Endothelial cell of umbilical vein (primary cell): ENCODE results near the gene PLEKHA3. TPM values are rescaled to one million over a fixed set of nuclear protein-coding genes. Genes with fewer than 3 reads are reported as not detected.

ENCODE experiments used
- BruUV-seq: library from RNA; stranded (reverse); fragments of 400-500 nt; replicated peaks from 2 replicates; lab custom pipeline; 2021; lab: Mats Ljungman, UMichigan
- CTCF ChIA-PET: fragments of 300-600, 350-600 bp; sonication (Branson Sonifier 250); formaldehyde crosslinking; loops from one replicate; lab custom pipeline; 2021; ENCODE audit warnings: antibody characterized with exemption, inconsistent platforms; lab: Charles Lee
- POLR2A ChIA-PET: fragments of 300-600, 350-600 bp; sonication (Branson Sonifier 250); formaldehyde crosslinking; loops from one replicate; lab custom pipeline; 2021; ENCODE audit warnings: antibody characterized with exemption, inconsistent platforms; lab: Charles Lee
- DNase-seq: peaks from one replicate; pipeline ENCODE4 v3.0.0-alpha.2; 2011; ENCODE audit warnings: low read depth, low spot score
- FAIRE-seq: peaks from 2 replicates; lab custom pipeline; 2011; peaks lifted over from hg19 to GRCh38; lab: Jason Lieb, UNC
- H2AFZ ChIP-seq: 2 replicates; pipeline ENCODE4 v1.6.0; 2012; ENCODE audit warnings: low read depth, low read length, control low read depth, inconsistent platforms
- H3K27ac ChIP-seq: 2 replicates; pipeline ENCODE4 v1.5.1; 2011; ENCODE audit warnings: low read depth, mild to moderate bottlenecking, control low read depth, low read length, moderate library complexity; ENCODE audit not compliant: insufficient read depth
- H3K27me3 ChIP-seq, 2 experiments: 2 replicates each; pipeline versions ENCODE4 v1.6.0 to v1.6.1; 2011; ENCODE audit warnings: low read length in 2 of 2, mixed read lengths in 1 of 2; ENCODE audit not compliant: control insufficient read depth in 2 of 2, insufficient read depth in 2 of 2
- H3K36me3 ChIP-seq, 2 experiments: 2 replicates in 1 of 2; 3 replicates in 1 of 2; pipeline ENCODE4 v1.5.1; 2011; ENCODE audit warnings: low read length in 2 of 2, mild to moderate bottlenecking in 1 of 2, moderate library complexity in 1 of 2; ENCODE audit not compliant: control insufficient read depth in 2 of 2, insufficient read depth in 2 of 2; ENCODE audit errors: extremely low read depth in 1 of 2
- H3K4me1 ChIP-seq: 3 replicates; pipeline ENCODE4 v1.5.1; 2011; ENCODE audit warnings: mild to moderate bottlenecking, low read length; ENCODE audit not compliant: control insufficient read depth, insufficient read depth; ENCODE audit errors: extremely low read depth
- H3K4me2 ChIP-seq: 2 replicates; pipeline ENCODE4 v1.6.1; 2011; ENCODE audit warnings: low read length, control low read depth, mixed read lengths; ENCODE audit not compliant: insufficient read depth
- H3K4me3 ChIP-seq, 3 experiments: fragments of 200-600 bp in 1 of 3; sonication (generic), shearing (Covaris generic) in 1 of 3; replicated peaks in 1 of 3; 2 replicates each; pipeline ENCODE4 v1.5.1; 2011 to 2016; ENCODE audit warnings: control low read depth in 3 of 3, low read length in 3 of 3, mild to moderate bottlenecking in 2 of 3, inconsistent platforms in 1 of 3, low read depth in 1 of 3, moderate library complexity in 1 of 3; ENCODE audit not compliant: insufficient read depth in 1 of 3
- H3K79me2 ChIP-seq: 2 replicates; pipeline ENCODE4 v1.6.0; 2012; ENCODE audit warnings: low read length, inconsistent platforms; ENCODE audit not compliant: control insufficient read depth, insufficient read depth
- H3K9ac ChIP-seq: replicated peaks from 2 replicates; pipeline ENCODE3; 2011; ENCODE audit warnings: low read length, control low read depth; ENCODE audit not compliant: insufficient read depth; ENCODE audit errors: extremely low read depth
- H3K9me1 ChIP-seq: replicated peaks from 3 replicates; pipeline ENCODE4 v1.6.0; 2011; ENCODE audit warnings: mild to moderate bottlenecking, low read length; ENCODE audit not compliant: control insufficient read depth, insufficient read depth; ENCODE audit errors: extremely low read depth
- H3K9me3 ChIP-seq: replicated peaks from 2 replicates; pipeline ENCODE4 v1.5.1; 2012; ENCODE audit warnings: low read length, inconsistent platforms; ENCODE audit not compliant: control insufficient read depth, insufficient read depth
- H4K20me1 ChIP-seq: replicated peaks from 2 replicates; pipeline ENCODE3; 2011; ENCODE audit warnings: mild to moderate bottlenecking, low read length; ENCODE audit not compliant: control insufficient read depth, insufficient read depth; ENCODE audit errors: extremely low read depth
- CTCF ChIP-seq, 2 donors: IDR thresholded peaks; 1 replicate in 1 of 2; 2 replicates in 1 of 2; pipeline ENCODE4 v1.5.1; 2011; ENCODE audit warnings: low read length in 2 of 2, mild to moderate bottlenecking in 2 of 2, moderate library complexity in 2 of 2, control low read depth in 1 of 2, inconsistent platforms in 1 of 2, low read depth in 1 of 2; ENCODE audit not compliant: insufficient read depth in 1 of 2; ENCODE audit errors: extremely low read depth in 1 of 2
- EZH2 ChIP-seq: IDR thresholded peaks from 2 replicates; pipeline ENCODE4 v1.6.1; 2012; ENCODE audit warnings: borderline replicate concordance, low read depth, mild to moderate bottlenecking, moderate library complexity, low read length, inconsistent platforms; ENCODE audit not compliant: severe bottlenecking
- FOS ChIP-seq: IDR thresholded peaks from 2 replicates; pipeline ENCODE4 v1.6.1; 2011; ENCODE audit warnings: mild to moderate bottlenecking, low read length, moderate library complexity, borderline replicate concordance; ENCODE audit not compliant: insufficient read depth
- GATA2 ChIP-seq: IDR thresholded peaks from 2 replicates; pipeline ENCODE4 v1.7.0; 2011; ENCODE audit warnings: low read depth, mild to moderate bottlenecking, moderate library complexity, mixed read lengths, low read length; ENCODE audit not compliant: insufficient read length, insufficient read depth
- JUN ChIP-seq: IDR thresholded peaks from 2 replicates; pipeline ENCODE4 v1.6.1; 2011; ENCODE audit warnings: borderline replicate concordance, low read depth; ENCODE audit not compliant: insufficient read length, insufficient read depth
- MAX ChIP-seq: IDR thresholded peaks from 2 replicates; pipeline ENCODE4 v1.6.1; 2011; ENCODE audit not compliant: insufficient read depth, insufficient read length
- MYC ChIP-seq: IDR thresholded peaks from one replicate; pipeline ENCODE4 v1.6.1; 2011; ENCODE audit warnings: mild to moderate bottlenecking, low read depth, low read length
- POLR2A ChIP-seq: IDR thresholded peaks from 2 replicates; pipeline ENCODE4 v1.6.1; 2012; ENCODE audit warnings: low read depth, mild to moderate bottlenecking, control low read depth, low read length
- POLR2AphosphoS5 ChIP-seq: IDR thresholded peaks from 2 replicates; pipeline ENCODE4 v1.6.1; 2012; ENCODE audit warnings: low read depth, mild to moderate bottlenecking, control low read depth, low read length, moderate library complexity; ENCODE audit not compliant: insufficient read depth
- dilution Hi-C: fragments of 300-500 bp; cut with MboI; formaldehyde crosslinking; loops from one replicate; pipeline ENCODE4 v1.15.0; 2019; ENCODE audit warnings: low sequenced_read_pairs; ENCODE audit not compliant: extremely low pct_ligation_motif_present
- intact Hi-C: fragments of 100-400 bp; cut with micrococcal nuclease; formaldehyde crosslinking; loops from one replicate; pipeline ENCODE4 v1.10.0; 2022
- polyA plus RNA-seq, 4 experiments: library from polyadenylated mRNA; depleted of rRNA in 3 of 4; stranded (reverse) in 3 of 4; unstranded in 1 of 4; fragments of >200 nt; gene quantifications; 2 replicates each; pipeline versions ENCODE4 v1.2.1 to v1.2.3, GENCODE V29; 2011 to 2012; ENCODE audit warnings: missing spikeins in 1 of 4
- total RNA-seq: library from RNA; stranded (reverse); gene quantifications from 2 replicates; pipeline ENCODE4 v1.2.3, GENCODE V29; 2021

Gene PLEKHA3
- total and polyA plus RNA-seq, 2 donors (not counting 3 experiments of a cell fraction or from before 2014, with no cell fraction given) = 4.1 to 24.6 TPM

- BruUV-seq = no TSS peak
- Histone ChIP-seq H3K27ac (no peak overlapping the region), H3K4me3 (no peak overlapping the region), H3K79me2 (no peaks in the 10 kb centered on the region), H3K4me1 (peaks cover 10% of the 10 kb centered on the region), H3K9me3 (no peaks in the 10 kb centered on the region), H2AFZ (no peak overlapping the region), H3K27me3 (no peaks in the 10 kb centered on the region), H4K20me1 (no peaks in the 10 kb centered on the region), H3K9me1 (no peaks in the 10 kb centered on the region), H3K36me3 (peaks cover 0 to 9% of the 10 kb centered on the region in 2 experiments), H3K9ac (no peak overlapping the region), H3K4me2 (no peak overlapping the region)
- POLR2A ChIA-PET = no interaction called here
- dilution Hi-C loops (no loop called here), intact Hi-C loops (no loop called here)
- CTCF ChIA-PET = no interaction called here
- no peak for TF ChIP-seq GATA2
- no peak for TF ChIP-seq CTCF (IDR thresholded peaks at IDR 0.05; ENCODE audit: extremely low read depth in 1 of 2, insufficient read depth in 1 of 2, low read depth in 1 of 2, low read length in 2 of 2)
- no peak for TF ChIP-seq EZH2
- no peak for TF ChIP-seq FOS
- TF ChIP-seq MAX = no peak
- no peak for TF ChIP-seq JUN
- TF ChIP-seq POLR2AphosphoS5 = no peak
- no peak for TF ChIP-seq POLR2A
- no peak for TF ChIP-seq MYC
- no peak for FAIRE-seq
- DNase-seq = no peak
These were observed 55.8 kb downstream of the PLEKHA3 start for GRCh38 chr2:178536037-178536436.
